IMR-90 (cell line): ENCODE measurements around the gene SPATA25. TPM values are rescaled to one million over a fixed set of nuclear protein-coding genes. Genes with fewer than 3 reads are reported as not detected.

Experiments
- ATAC-seq: fragments of 200-7000 bp; cut with Tn5 transposase; 2 replicates; pipeline ENCODE4 v1.9.1; 2020; ENCODE audit warnings: low read depth, mild to moderate bottlenecking, moderate library complexity
- BruUV-seq: library from RNA; stranded (reverse); fragments of 400-500 nt; replicated peaks from 2 replicates; lab custom pipeline; 2021; lab: Mats Ljungman, UMichigan
- CTCF ChIA-PET: fragments of 300-600 bp; formaldehyde crosslinking; extraction: SDS; loops from one replicate; lab custom pipeline; 2021; ENCODE audit warnings: antibody characterized with exemption; lab: Yijun Ruan, JAX
- POLR2A ChIA-PET: fragments of 300-600 bp; sonication (Branson Sonifier 250); formaldehyde crosslinking; loops from one replicate; lab custom pipeline; 2022; ENCODE audit warnings: antibody characterized with exemption; ENCODE audit not compliant: unreplicated experiment; lab: Charles Lee
- DNase-seq: peaks from one replicate; pipeline ENCODE4 v3.0.0; 2013
- H2AFZ ChIP-seq: replicated peaks from 2 replicates; pipeline ENCODE3; 2013; ENCODE audit warnings: low read length, mild to moderate bottlenecking; ENCODE audit not compliant: poor library complexity
- H2AK5ac ChIP-seq: 2 replicates; pipeline ENCODE4 v1.6.1; 2013; ENCODE audit warnings: low read depth, low read length, inconsistent platforms
- H2AK9ac ChIP-seq: replicated peaks from 2 replicates; pipeline ENCODE3; 2013; ENCODE audit warnings: mild to moderate bottlenecking, low read depth, low read length, moderate library complexity; ENCODE audit not compliant: poor library complexity
- H2BK120ac ChIP-seq: 2 replicates; pipeline ENCODE4 v1.6.1; 2013; ENCODE audit warnings: low read depth, low read length, inconsistent platforms
- H2BK15ac ChIP-seq: 3 replicates; pipeline ENCODE4 v1.6.1; 2013; ENCODE audit warnings: low read depth, low read length, inconsistent platforms
- H2BK20ac ChIP-seq: 2 replicates; pipeline ENCODE4 v1.6.1; 2013; ENCODE audit warnings: low read depth, mild to moderate bottlenecking, inconsistent platforms, low read length, moderate library complexity
- H2BK5ac ChIP-seq: 2 replicates; pipeline ENCODE4 v1.6.1; 2013; ENCODE audit warnings: mild to moderate bottlenecking, low read depth, low read length, inconsistent platforms; ENCODE audit not compliant: poor library complexity, severe bottlenecking
- H3K14ac ChIP-seq: replicated peaks from 2 replicates; pipeline ENCODE4 v1.6.1; 2013; ENCODE audit warnings: low read depth, low read length, inconsistent platforms
- H3K18ac ChIP-seq: 2 replicates; pipeline ENCODE4 v1.6.1; 2013; ENCODE audit warnings: low read depth, low read length, control low read depth
- H3K23ac ChIP-seq: 2 replicates; pipeline ENCODE4 v1.6.1; 2013; ENCODE audit warnings: low read depth, low read length, inconsistent platforms
- H3K27ac ChIP-seq: 2 replicates; pipeline ENCODE4 v1.5.1; 2013; ENCODE audit warnings: mild to moderate bottlenecking, control low read depth, low read length; ENCODE audit not compliant: insufficient read depth
- H3K27me3 ChIP-seq: 2 replicates; pipeline ENCODE4 v1.6.1; 2013; ENCODE audit warnings: low read length; ENCODE audit not compliant: control insufficient read depth, insufficient read depth
- H3K36me3 ChIP-seq: 2 replicates; pipeline ENCODE4 v1.6.1; 2013; ENCODE audit warnings: low read length, mixed read lengths; ENCODE audit not compliant: control insufficient read depth, insufficient read depth
- H3K4ac ChIP-seq: 2 replicates; pipeline ENCODE4 v1.6.1; 2013; ENCODE audit warnings: low read depth, low read length, inconsistent platforms
- H3K4me1 ChIP-seq: 2 replicates; pipeline ENCODE4 v1.6.1; 2013; ENCODE audit warnings: low read length, mixed read lengths; ENCODE audit not compliant: control insufficient read depth, insufficient read depth
- H3K4me2 ChIP-seq: 2 replicates; pipeline ENCODE4 v1.6.1; 2013; ENCODE audit warnings: low read depth, mild to moderate bottlenecking, control low read depth, low read length, moderate library complexity
- H3K4me3 ChIP-seq: 2 replicates; pipeline ENCODE4 v1.5.1; 2013; ENCODE audit warnings: low read depth, mild to moderate bottlenecking, control low read depth, low read length, moderate library complexity; ENCODE audit not compliant: insufficient read depth
- H3K56ac ChIP-seq: 2 replicates; pipeline ENCODE4 v1.6.1; 2013; ENCODE audit warnings: low read length, inconsistent platforms; ENCODE audit not compliant: insufficient read depth; ENCODE audit errors: extremely low read depth
- H3K79me1 ChIP-seq, 2 experiments: 2 replicates each; pipeline ENCODE4 v1.6.1; 2013; ENCODE audit warnings: low read length in 2 of 2, inconsistent platforms in 1 of 2, low read depth in 1 of 2
- H3K9ac ChIP-seq: 2 replicates; pipeline ENCODE4 v1.6.1; 2013; ENCODE audit warnings: low read depth, low read length, control low read depth
- H3K9me1 ChIP-seq: 2 replicates; pipeline ENCODE4 v1.6.1; 2013; ENCODE audit warnings: low read length, inconsistent platforms; ENCODE audit not compliant: insufficient read depth
- H3K9me3 ChIP-seq: 2 replicates; pipeline ENCODE4 v1.6.1; 2013; ENCODE audit warnings: low read length; ENCODE audit not compliant: control insufficient read depth, insufficient read depth
- H4K20me1 ChIP-seq: 2 replicates; pipeline ENCODE4 v1.6.1; 2013; ENCODE audit warnings: low read length, inconsistent platforms; ENCODE audit not compliant: insufficient read depth
- H4K5ac ChIP-seq: 2 replicates; pipeline ENCODE4 v1.6.1; 2013; ENCODE audit warnings: mild to moderate bottlenecking, low read depth, low read length, control low read depth
- H4K8ac ChIP-seq, 2 experiments: 2 replicates each; pipeline ENCODE4 v1.6.1; 2013; ENCODE audit warnings: low read depth in 2 of 2, low read length in 2 of 2, control low read depth in 1 of 2, inconsistent platforms in 1 of 2
- H4K91ac ChIP-seq: 2 replicates; pipeline ENCODE4 v1.6.1; 2013; ENCODE audit warnings: low read depth, low read length, inconsistent platforms; ENCODE audit not compliant: insufficient read depth
- BHLHE40 ChIP-seq: fragments of 150-350 bp; IDR thresholded peaks from 2 replicates; pipeline ENCODE4 v1.6.1; 2016; ENCODE audit warnings: mild to moderate bottlenecking, low read depth, low read length
- FOS ChIP-seq: fragments of 150-350 bp; IDR thresholded peaks from 2 replicates; pipeline ENCODE4 v1.6.1; 2016; ENCODE audit warnings: low read depth, low read length
- MAFK ChIP-seq: IDR thresholded peaks from 2 replicates; pipeline ENCODE4 v1.6.1; 2012; ENCODE audit warnings: low read depth, low read length, improper control_type of control experiment
- MAZ ChIP-seq: IDR thresholded peaks from 2 replicates; pipeline ENCODE4 v1.6.1; 2012; ENCODE audit warnings: low read depth, mild to moderate bottlenecking, low read length, improper control_type of control experiment, moderate library complexity, borderline replicate concordance
- MXI1 ChIP-seq: IDR thresholded peaks from 2 replicates; pipeline ENCODE4 v1.6.1; 2012; ENCODE audit warnings: low read depth, mild to moderate bottlenecking, low read length, moderate library complexity, borderline replicate concordance
- NFE2L2 ChIP-seq: fragments of 150-350 bp; IDR thresholded peaks from 2 replicates; pipeline ENCODE4 v1.6.1; 2016; ENCODE audit warnings: low read depth, mild to moderate bottlenecking, low read length
- RAD21 ChIP-seq: IDR thresholded peaks from 2 replicates; pipeline ENCODE4 v1.6.1; 2012; ENCODE audit warnings: low read length, improper control_type of control experiment
- RCOR1 ChIP-seq: IDR thresholded peaks from 2 replicates; pipeline ENCODE4 v1.6.1; 2012; ENCODE audit warnings: mild to moderate bottlenecking, low read length, improper control_type of control experiment; ENCODE audit not compliant: insufficient replicate concordance
- RFX5 ChIP-seq: IDR thresholded peaks from 2 replicates; pipeline ENCODE4 v1.8.0; 2012; ENCODE audit warnings: low read depth, mild to moderate bottlenecking, low read length, moderate library complexity
- SMC3 ChIP-seq: fragments of 150-350 bp; IDR thresholded peaks from 2 replicates; pipeline ENCODE4 v1.6.1; 2016; ENCODE audit warnings: low read depth, mild to moderate bottlenecking, antibody characterized with exemption, low read length, moderate library complexity
- USF2 ChIP-seq: fragments of 150-350 bp; IDR thresholded peaks from 2 replicates; pipeline ENCODE4 v1.6.1; 2017; ENCODE audit warnings: mild to moderate bottlenecking, antibody characterized with exemption, low read length, low read depth
- WGBS, 2 experiments: methylation state at CpG; one replicate each; pipeline versions ENCODE4 v1.1.5 to v1.1.7; 2013; ENCODE audit warnings: missing lambda C conversion rate in 2 of 2; ENCODE audit not compliant: insufficient read length in 1 of 2; ENCODE audit errors: extremely low coverage in 2 of 2; 5-methylcytosine and 5-hydroxymethylcytosine counted together
- dilution Hi-C: fragments of 300-500 bp; cut with HindIII; formaldehyde crosslinking; loops from one replicate; pipeline ENCODE4 v1.14.3; 2018; ENCODE audit warnings: low sequenced_read_pairs; ENCODE audit not compliant: unreplicated experiment
- in situ Hi-C: fragments of 300-500 bp; cut with MboI; formaldehyde crosslinking; loops from 3 replicates; pipeline ENCODE4 v1.14.3; 2019; ENCODE audit warnings: low sequenced_read_pairs, inconsistent platforms, mixed read lengths
- intact Hi-C: fragments of 100-400 bp; cut with micrococcal nuclease; formaldehyde crosslinking; loops from 2 replicates; pipeline ENCODE4 v1.10.0; 2022
- polyA plus RNA-seq, 3 experiments: library from polyadenylated mRNA; depleted of rRNA; stranded (reverse); fragments of >200 nt; gene quantifications; 2 replicates each; pipeline ENCODE4 v1.2.3, GENCODE V29; 2012; ENCODE audit warnings: low replicate concordance in 1 of 3
- total RNA-seq: library from RNA; depleted of rRNA; stranded (reverse); fragments of >200 nt; gene quantifications from 2 replicates; pipeline ENCODE4 v1.2.3, GENCODE V29; 2012
- TF ChIP-seq, protein P1 (sequence below): conservative IDR thresholded peaks from 2 replicates; pipeline ENCODE4 v1.5.1; 2012; ENCODE audit warnings: mild to moderate bottlenecking, low read depth, low read length, improper control_type of control experiment
- TF ChIP-seq, protein P2 (sequence below): fragments of 150-350 bp; IDR thresholded peaks from 2 replicates; pipeline ENCODE4 v1.6.1; 2016; ENCODE audit warnings: low read depth, mild to moderate bottlenecking, low read length, moderate library complexity, borderline replicate concordance

The SPATA25 gene
- total and polyA plus RNA-seq, 2 of the 4 experiments (the other 2 are of a cell fraction), result 0.18 to 0.36 TPM

DNA sequence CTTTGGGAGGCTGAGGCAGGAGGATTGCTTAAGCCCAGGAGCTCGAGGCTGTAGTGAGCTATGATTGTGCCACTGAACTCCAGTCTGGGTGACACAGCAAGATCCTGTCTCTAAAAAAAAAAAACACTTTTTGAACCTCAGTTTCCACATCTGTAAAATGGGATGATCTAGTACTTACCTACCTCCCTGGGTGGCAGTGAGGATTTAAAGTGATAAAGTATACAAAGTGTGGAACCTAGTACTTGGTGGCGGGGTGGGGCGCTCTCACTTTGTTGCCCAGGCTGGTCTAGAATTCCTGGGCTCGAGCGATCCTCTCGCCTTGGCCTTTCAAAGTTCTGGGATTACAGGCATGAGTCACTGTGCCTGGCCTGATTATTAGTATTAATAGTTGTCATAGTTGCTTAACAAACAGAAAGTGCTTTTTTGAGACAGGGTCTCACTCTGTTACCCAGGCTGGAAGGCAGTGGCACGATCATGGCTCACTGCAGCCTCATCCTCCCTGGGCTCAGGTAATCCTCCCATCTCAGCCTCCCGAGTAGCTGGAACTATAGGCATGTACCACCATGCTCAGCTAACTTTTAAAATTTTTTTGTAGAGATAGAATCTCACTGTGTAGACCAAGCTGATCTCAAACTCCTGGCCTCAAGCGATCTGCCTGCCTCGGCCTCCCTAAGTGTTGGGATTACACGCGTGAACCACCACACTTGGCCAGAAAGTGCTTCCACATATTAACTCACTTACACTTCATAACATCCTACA is 31.5 kb upstream of the SPATA25 start:
- H3K23ac ChIP-seq, result no peak overlapping the region
- 100% methylated on average over 4 of the region's 12 CpGs; no CpG with 5 or more reads in 1 of the 2 experiments for WGBS, 2 experiments
- no peaks in the 10 kb centered on the region for H3K9me3 ChIP-seq
- H3K27ac ChIP-seq, result peak overlapping the region; percentile 89; the same call in 1 of the 2 replicates
- ChIA-PET CTCF (interaction anchor here (1.0 kb wide), 1 partner anchor 27 kb away, joined by 4 read pairs; the partner anchor contains the start of gene CTSA), POLR2A (no interaction called here)
- no peaks in the 10 kb centered on the region; the same call in 1 of the 2 replicates for H3K9me1 ChIP-seq
- 0 out of 2 replicates have a peak overlapping the region, but pooled peaks have one; percentile 58 for H3K14ac ChIP-seq
- H3K4me2 ChIP-seq, result no peak overlapping the region
- H3K18ac ChIP-seq, result peak overlapping the region; percentile 39
- no peaks in the 10 kb centered on the region for H3K27me3 ChIP-seq
- H3K79me1 ChIP-seq, result no peaks in the 10 kb centered on the region
- ATAC-seq (no peak), DNase-seq (peak; percentile 21)
- H2BK120ac ChIP-seq, result peak overlapping the region; percentile 43; the same call in 1 of the 2 replicates
- H3K4me3 ChIP-seq, result no peak overlapping the region
- H4K5ac ChIP-seq, result peak overlapping the region; percentile 19
- peaks cover 27% of the 10 kb centered on the region for H3K4me1 ChIP-seq
- peak overlapping the region; percentile 44; the same call in 1 of the 2 replicates for H2AK5ac ChIP-seq
- H4K8ac ChIP-seq, result peak overlapping the region; percentile 37 to 62; a peak in 3 of 4 replicates
- no TSS peak for BruUV-seq
- in situ Hi-C loops, result loop anchor here (25.0 kb wide), 1 partner anchor 582 kb away; the partner anchor contains the start of gene SDC4
- dilution Hi-C loops, result no loop called here
- no peak overlapping the region for H2AK9ac ChIP-seq
- no peak overlapping the region for H3K9ac ChIP-seq
- intact Hi-C loops, result no loop called here
- no peak overlapping the region; the same call in 2 of the 3 replicates for H2BK15ac ChIP-seq
- no peaks in the 10 kb centered on the region for H4K20me1 ChIP-seq
- H2BK5ac ChIP-seq, result peak overlapping the region; percentile 61
- H3K56ac ChIP-seq, result no peak overlapping the region
- H2AFZ ChIP-seq, result no peak overlapping the region
- no peak overlapping the region; the same call in 1 of the 2 replicates for H2BK20ac ChIP-seq
- H3K36me3 ChIP-seq, result no peaks in the 10 kb centered on the region
- peak overlapping the region; percentile 59 for H3K4ac ChIP-seq
- H4K91ac ChIP-seq, result no peak overlapping the region
- TF ChIP-seq, protein P1, sequence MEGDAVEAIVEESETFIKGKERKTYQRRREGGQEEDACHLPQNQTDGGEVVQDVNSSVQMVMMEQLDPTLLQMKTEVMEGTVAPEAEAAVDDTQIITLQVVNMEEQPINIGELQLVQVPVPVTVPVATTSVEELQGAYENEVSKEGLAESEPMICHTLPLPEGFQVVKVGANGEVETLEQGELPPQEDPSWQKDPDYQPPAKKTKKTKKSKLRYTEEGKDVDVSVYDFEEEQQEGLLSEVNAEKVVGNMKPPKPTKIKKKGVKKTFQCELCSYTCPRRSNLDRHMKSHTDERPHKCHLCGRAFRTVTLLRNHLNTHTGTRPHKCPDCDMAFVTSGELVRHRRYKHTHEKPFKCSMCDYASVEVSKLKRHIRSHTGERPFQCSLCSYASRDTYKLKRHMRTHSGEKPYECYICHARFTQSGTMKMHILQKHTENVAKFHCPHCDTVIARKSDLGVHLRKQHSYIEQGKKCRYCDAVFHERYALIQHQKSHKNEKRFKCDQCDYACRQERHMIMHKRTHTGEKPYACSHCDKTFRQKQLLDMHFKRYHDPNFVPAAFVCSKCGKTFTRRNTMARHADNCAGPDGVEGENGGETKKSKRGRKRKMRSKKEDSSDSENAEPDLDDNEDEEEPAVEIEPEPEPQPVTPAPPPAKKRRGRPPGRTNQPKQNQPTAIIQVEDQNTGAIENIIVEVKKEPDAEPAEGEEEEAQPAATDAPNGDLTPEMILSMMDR, result no peak
- TF ChIP-seq RCOR1, result no peak
- TF ChIP-seq FOS, result no peak
- TF ChIP-seq USF2, result no peak
- TF ChIP-seq, protein P2, sequence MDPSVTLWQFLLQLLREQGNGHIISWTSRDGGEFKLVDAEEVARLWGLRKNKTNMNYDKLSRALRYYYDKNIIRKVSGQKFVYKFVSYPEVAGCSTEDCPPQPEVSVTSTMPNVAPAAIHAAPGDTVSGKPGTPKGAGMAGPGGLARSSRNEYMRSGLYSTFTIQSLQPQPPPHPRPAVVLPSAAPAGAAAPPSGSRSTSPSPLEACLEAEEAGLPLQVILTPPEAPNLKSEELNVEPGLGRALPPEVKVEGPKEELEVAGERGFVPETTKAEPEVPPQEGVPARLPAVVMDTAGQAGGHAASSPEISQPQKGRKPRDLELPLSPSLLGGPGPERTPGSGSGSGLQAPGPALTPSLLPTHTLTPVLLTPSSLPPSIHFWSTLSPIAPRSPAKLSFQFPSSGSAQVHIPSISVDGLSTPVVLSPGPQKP, result no peak
- no peak for TF ChIP-seq MAFK
- no peak for TF ChIP-seq SMC3
- no peak for TF ChIP-seq BHLHE40
- no peak for TF ChIP-seq RAD21
- no peak for TF ChIP-seq MAZ
- no peak for TF ChIP-seq RFX5
- TF ChIP-seq MXI1, result no peak
- no peak for TF ChIP-seq NFE2L2
